GM21515 (cell line): ENCODE results near the gene KLF3.

Experiments
- ATAC-seq: cut with Tn5 transposase; IDR thresholded peaks from one replicate; pipeline ENCODE4 v1.9.1; 2021; ENCODE audit not compliant: unreplicated experiment

KLF3 gene

DNA sequence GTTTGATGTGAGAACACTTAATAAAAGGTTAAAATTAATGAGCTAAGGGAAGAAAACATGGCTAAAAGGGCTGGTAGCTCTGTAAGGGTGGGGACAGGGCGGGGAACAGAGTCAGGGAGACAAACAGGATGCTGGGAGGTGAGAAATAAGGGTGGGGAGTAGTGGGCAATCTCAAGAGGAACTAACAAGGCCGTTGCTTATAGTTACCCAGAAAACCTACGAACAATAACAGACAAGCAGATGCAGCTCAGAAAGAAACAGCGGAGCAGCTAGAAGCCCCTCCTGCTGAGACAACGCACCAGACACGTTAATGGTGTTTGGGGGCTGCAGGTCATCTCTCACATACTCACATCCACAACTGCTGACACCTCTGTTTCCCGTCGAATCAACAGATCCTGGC, 9.7 kb upstream of the KLF3 start:
- no peak for ATAC-seq

DNA sequence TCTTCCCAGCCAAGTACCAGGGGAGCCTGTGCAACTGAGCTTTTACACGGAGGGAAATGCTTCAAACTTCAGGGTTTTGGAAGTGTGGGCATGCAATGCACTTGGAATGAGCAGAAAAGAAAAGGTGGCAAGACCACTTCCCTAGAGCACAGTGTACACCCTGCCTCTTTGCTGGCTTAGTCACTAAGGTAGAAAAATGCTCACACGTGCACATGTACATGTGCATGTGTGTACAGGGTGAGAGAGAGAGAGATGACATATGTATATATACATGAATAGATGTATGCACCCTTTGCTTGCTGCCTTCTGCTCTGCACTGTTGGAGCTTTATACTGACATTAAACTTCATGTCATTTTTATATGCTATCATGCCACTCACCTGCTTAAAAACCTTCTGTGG, 7.9 kb upstream of the KLF3 start:
- no peak for ATAC-seq

DNA sequence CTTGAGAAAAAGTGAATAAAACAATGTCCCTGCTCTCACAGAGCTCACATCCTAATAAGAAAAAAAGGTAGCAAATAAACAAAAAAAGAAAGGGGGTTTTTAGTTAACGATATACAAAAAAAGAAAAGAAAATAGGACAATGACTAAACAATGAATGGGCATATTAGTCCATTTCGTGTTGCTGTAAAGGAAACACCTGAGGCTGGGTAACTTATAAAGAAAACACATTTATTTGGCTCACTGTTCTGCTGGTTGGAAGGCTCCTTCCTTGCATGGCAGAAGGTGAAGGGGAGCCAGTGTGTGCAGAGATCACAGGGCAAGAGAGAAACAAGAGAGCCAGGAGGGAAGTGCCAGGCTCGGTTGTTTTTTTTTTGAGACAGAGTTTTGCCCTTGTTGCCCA, 4.7 kb upstream of the KLF3 start:
- no peak for ATAC-seq

DNA sequence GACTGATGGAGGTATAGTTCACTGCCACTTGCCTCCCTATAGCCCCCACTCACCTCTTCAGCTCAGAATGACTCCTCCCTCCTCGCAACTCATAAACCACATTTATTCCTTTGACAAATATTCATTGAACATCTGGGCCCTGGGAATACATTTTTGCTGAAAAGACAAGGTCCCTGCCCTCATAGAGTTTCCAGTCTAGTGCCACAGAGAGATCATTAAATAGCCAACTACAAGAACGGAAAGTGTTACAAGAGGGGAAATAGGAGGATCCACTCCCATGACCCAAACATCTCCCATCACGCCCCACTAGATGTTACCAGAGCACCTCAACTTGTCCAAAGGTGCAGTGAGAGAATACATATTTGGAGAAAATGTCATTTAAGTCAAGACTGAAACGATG, 3.2 kb upstream of the KLF3 start:
- no peak for ATAC-seq

DNA sequence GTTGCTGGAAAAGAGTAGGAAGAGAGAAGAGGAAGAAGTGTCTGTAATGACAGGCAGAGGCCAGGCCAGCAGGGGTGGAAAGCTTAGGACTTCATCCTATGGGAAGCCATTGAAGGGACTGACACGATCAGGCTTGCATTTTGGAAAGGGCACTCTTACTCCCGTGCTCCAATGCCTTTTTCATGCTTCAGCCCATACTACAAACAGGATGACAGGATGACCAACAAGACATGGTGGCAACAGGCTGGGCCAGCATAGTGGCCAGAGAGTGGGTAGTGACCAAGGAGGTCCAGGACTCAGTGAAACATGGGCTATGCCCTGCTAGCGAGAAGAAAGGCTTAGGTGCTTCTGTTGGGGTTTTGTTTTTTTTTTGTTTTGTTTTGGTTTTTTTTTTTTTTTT, 2.6 kb upstream of the KLF3 start:
- no peak for ATAC-seq

DNA sequence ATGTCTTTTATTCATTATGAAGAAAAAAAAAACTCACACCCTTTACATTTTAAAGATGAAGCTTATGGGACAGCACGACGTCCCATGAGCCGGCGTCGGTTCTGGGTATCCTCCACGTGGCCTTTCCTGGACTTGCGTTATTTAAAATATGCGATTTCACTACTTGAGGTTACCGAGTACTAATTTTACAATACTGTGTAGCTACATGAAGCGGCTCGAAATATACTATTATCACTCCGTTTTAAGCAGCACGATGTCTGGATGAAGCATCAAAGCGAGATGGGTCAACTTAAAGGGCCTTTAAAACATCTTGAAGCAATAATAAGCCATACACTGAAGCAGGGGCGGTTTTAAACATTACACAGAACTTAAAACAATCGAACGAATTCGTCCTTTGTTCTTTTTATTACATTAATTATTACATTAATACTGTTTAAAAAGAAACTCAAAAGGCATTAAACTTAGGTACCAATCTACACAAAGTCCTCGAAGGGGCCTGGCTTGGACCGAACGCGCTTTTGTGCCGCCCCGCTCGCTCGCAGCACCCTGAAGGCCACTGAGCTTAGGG, 1.4 kb upstream of the KLF3 start:
- ATAC-seq, result no peak

DNA sequence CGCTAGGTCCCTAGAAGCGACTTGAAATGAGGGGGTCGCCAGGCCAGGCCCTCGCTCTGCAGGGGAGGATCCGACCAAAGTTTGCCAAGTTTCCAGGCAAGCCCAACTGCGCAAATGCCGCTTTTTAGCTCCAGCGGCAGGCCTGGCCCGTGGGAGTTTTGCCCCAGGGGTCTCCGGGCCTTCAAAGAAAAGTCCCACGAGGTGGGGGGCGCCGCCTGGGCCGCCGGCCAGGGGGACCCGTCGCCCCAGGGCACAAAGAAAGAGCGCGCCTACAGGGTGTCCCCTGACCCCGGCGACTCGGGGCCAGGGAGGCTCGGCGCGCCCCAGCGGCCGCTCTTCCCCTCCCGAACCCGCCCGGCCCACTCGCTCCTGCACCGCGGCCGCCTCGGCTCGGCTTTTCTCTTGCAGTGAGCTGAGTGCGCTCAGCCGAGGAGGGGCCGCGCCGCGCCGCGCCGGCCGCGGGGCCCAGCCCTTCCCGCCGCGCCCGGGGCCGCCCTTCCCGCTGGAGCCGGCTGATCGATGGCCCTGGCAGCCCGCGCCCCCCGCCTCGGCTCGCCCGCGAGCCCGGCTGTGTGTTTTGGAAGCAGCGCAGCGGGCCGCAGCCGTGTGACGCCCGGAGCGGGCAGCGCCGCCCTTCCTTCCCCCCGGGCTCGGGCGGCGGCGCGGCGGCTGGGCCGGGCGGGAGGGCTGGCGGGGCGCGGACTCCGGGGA, 754 bp upstream of the KLF3 start:
- ATAC-seq, result peak; percentile 43

DNA sequence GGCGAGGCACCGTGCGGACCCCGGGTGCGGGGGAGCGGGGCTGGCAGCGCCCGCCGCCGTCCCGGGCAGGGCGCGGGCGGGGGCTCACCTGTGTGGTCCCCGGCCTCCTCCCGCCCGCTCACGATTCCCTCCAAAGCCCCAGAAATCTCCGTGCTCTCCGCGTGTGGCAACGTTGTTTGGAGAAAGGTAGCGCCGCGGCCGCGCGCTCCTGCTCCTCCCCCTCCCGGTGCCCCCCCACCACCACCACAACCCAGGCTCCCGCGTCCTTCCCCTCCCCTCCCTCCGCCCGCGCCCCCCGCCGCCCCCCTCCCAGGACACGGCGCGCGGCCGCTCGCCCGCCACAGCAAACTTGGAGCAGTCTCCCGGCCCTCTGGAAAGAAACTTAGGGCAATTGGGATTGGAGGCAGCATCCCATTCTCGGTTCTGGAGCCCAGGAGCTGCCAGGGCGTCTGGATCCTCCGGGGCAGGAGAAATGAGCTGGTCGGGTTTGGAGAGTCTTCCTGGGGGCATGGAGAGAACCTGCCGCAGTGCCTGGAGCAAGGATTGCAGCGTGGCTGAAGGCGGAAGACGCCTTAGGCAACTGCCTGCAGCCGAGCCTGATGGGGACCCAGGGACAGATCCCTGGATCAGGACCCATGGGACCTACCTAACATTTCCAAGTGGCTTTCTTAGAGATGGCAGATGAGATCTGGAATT, 855 bp downstream of the KLF3 start:
- ATAC-seq, result no peak

DNA sequence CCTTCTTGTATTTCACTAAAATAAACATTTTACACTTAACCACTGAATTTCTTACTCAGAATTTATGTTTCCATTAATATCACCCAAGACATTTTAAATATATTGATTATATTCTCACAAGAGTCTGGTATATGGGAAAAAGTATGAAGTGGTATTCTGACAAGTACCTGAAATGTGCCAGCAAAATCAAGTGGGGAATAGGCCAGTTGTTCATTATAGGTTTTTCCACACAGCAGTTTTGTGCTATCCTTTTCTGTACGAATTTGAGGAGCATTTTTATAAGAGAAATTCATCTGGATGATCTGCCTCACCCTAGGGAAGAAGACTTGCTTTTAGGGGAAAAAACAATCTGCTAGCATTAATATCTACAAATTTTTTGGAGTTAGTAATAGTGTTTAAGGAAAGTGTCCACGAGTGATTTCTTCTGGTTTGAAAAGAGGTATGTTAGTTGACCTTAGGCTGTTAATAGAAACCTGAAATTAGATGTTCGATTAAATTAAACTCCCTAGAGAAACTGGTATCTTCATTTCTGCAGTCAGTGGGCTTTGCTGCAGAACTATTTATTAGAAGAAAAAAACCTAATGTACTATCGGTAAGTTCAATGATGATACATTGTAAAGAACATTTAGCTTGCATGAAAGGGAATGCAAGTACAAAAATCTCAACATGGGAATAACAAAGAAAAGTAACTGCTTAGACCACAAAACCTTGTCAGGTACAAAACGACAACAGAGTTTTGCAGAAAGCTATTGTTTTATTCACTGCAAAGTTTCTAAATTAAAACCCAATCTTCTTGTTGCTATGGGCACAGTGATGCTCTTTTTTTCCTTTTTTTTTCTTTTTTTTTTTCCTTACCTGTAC, 1.8 kb downstream of the KLF3 start:
- ATAC-seq, result no peak

DNA sequence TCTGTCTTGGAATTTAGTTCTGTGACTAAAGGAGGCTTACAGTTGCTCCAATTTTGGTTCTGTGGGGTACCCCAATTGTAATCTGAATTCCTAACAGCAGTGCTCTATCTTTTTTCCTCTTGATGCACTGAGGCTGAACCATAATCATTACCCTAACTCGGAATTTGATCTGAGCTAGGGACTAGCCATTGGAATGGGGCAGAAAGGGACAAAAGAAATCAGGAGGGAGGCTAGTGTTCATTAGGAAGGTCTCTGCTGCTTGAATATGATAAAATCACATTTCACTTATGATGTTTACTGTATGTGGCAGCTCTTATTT, 2.7 kb downstream of the KLF3 start:
- ATAC-seq, result no peak

DNA sequence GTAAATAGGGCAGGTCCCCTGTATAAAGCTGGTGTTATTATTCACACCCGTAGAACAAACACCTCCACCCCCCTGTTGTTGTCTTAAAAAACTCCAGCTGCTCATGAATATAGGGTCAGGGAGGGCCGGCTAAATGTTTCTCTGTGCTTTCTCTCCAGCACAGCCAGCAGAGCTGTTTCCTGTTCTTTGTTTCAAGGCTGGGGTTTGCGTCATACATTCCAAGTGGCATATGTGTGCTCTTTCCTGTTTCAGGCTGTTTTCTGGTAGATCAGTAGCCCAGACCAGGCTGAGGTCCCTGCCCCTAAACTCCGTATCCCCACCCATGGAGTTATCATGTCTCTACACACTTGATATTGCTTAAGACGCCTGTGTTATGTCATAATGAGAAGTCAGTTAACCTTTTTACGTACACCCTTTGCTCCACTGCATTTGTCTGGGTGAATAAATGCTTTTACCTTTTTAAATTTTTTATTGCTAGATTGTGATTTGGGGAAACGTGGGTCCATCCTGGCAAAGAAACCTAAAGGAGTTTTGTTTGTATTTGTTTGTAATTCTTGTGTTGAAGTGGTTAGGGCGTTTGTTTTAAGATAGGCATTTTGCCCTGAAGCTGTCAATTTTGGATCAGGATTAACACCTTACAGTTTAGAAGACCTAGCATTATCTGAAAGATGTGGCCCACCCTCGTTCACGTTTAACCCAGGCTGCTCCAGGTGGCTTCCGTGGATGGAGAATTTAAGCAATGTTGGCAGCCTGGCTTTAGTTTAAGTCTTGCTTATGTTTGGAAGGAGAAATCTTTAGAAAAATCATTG, 3.3 kb downstream of the KLF3 start:
- no peak for ATAC-seq

DNA sequence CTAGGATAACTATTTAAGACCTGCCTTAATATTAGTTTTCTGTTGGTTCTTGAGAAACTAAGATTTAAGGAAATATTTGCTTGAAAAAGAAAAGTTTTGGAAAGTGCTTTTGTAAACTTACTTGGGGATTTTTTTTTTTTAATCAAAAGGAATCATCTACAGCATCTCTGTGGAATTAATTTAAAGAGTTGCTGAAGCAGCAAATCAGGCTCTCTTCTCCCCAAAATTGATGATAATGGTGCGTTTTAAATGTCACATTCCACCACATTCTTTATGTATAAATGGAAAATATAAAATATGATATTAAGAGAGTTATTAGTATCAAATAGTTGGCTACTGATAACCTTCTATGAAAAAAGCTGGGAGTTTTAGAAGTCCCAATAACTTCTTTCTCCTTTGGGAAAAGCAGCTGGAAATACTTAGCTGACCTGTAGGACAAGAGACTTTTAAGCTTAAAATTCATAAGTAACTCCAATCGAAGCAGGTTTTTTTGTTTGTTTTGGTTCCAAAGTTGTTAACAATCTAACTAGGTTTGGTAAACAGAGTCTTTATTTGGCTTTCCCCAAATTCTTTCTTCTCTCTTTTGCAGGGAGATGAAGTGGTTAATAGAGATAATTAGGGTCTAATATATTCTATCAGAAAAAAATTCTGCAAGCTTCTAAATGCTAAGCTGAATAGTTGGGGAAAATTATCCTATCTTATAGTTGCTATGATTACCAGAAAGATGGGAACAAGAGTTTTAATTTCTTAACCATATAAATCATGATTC, 4.4 kb downstream of the KLF3 start:
- no peak for ATAC-seq

DNA sequence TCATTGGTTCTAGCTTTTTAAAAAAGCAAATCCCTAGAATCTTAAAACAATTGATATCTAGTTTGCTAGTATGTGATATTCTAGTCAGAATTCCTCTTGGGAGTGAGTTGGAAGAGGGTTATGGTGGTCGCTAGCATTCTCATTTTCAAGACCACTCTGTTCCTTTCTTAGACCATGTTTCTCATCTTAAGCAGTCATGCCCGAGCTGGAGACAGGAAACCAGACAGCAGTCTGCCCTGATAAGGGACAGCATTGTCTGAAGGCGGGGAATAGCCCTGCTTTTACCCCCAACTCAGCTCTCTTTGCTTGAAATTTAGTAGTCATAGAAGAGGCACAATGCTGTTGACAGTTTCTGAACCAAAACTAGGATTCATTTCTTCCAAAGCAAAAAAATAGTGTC, 5.2 kb downstream of the KLF3 start:
- ATAC-seq, result no peak

DNA sequence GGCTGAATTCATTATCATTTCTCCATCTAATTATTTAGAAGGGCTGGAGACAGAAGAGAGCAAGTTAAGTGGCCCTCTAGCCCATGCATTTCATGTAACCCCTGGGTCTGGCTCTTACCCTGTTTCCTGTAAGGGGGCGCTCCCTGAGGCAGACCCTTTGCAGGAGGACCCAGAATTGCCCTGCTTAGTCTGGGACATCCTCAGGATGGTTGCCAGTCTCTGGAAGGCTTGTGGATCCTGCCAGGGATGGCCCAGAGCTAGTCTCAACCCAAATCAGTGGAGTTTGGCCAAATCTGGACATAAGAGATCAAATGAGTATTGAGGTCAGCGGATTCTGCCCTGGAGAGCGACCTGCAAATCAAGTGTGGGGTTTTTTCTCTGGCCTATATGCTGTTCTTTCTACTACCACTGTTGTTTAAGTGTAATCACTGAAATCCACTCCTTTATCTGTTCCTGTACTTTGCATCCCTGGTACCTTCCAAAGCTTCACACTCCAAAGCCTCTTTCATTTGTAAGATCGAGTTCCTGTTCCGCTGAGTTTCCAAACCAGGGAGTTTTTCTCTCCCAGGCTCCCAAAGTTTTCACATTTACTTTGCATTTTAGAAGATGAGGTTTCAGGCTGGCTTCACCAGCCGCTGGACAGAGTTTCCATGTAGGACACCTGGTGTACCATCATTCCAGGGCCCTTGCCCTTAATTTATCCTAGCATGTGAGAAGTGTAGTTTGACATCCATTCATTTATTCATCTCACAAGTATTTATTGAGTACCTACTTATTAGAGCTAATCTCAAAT, 6.3 kb downstream of the KLF3 start:
- ATAC-seq, result no peak

DNA sequence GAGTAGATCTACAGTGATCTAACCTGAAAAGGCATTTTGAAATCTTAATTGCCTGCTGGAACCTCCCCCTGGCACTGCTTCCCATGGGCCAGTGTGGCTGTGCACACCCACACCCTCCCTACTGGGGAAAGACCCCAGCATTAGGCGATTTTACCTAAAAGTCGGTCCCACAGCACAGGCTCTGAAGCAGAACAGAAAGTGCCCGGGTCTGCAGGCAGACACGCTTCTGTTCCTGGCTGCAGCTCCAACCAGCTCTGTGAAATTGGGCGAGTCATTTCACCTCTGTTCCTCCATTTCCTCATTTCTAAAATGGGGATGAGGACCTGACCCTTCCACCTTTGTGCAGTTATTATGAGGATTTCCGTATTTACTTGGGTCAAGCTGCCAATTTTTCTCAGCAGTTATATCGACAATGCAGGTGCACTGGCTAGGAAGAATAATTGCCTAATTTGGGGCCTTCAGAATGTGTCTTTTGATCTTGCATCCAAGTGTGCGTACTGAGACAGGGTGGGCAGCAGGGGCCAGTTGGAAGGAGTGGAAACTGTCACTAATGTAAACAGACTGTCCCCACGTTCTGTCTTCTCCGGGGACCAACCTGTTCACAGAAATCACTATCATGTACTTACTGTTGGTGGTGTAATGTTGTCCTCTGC, 7.1 kb downstream of the KLF3 start:
- no peak for ATAC-seq

DNA sequence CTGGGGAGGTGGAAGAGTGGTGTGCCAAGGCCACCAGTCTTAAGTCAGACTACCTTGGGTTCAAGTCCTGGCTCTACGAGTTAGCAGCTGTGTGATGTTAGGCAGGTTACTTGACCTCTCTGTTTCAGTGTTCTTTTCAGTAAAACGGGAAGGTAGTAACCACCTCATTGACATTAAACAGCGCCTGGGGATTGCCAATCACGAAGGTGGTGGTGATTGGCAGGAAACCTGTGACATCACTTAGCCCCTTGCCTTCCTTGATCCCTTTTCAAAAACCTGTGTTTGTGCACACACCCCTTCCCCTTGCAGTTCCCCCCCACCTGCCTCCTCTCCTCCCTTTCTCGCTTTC, 7.6 kb downstream of the KLF3 start:
- no peak for ATAC-seq

DNA sequence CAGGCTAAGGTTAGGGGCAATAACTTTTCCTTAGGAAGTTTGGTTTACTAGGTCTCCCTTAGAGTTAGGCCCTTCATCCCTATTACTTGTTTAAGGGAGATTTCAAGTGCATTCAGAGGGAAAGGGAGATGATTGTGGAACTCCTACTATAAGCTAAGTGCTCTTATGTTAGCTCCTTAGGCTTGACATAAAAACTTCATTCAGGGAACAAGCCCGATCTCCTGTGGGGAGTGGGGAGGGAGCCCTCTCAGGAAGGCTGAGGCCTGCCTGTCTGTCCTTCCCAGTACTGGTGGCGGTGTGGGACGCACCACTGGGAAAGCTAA, 8.0 kb downstream of the KLF3 start:
- no peak for ATAC-seq

DNA sequence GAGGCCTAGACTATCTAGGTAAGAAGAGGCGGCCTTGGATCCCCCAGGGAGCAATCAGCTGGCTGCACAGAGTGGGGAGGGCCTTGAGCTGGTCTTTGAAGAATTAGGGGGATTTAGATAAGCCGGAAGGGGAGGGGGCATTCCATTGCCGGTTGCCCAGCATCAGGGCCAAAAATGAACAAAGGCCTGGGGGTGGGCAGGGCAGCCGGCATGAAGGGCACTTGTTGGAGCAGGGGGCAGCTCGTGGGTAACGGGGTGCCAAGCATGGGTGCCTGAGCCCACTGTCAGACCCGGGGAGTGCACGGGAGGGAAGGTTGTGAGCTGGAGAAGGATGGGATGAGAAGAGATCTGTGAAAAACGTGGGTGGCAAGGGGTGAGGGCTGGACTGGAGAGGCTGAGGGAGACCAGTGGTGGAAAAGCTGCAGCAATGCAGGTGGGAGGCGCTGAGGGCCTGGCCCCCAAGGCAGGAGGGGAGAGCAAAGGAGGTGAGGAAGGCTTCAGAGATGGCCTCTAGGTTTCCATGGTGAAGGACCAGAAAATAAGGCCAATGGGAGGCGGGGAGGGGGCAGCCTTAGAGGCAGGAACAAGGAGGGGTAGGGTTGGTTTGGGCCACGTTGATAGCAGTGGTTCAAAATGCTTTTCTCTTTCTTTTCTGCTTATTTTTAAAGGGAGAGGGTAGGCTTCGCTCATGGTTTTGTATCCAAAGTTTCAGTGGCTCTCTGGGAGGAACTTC, 8.6 kb downstream of the KLF3 start:
- ATAC-seq, result no peak
